GM23248 (cell line): ENCODE results near the gene PDE2A.

Experiments
- EZH2 ChIP-seq: fragments of 200-600 bp; sonication (generic); IDR thresholded peaks from 2 replicates; pipeline ENCODE4 v1.6.1; 2018; ENCODE audit warnings: antibody characterized with exemption, mild to moderate bottlenecking; ENCODE audit not compliant: insufficient read depth, poor library complexity, severe bottlenecking
- EZH2phosphoT487 ChIP-seq: fragments of 200-600 bp; sonication (generic); IDR thresholded peaks from 2 replicates; pipeline ENCODE4 v1.6.1; 2018; ENCODE audit warnings: antibody characterized with exemption, moderate library complexity, mild to moderate bottlenecking, low read depth; ENCODE audit not compliant: insufficient read depth

DNA sequence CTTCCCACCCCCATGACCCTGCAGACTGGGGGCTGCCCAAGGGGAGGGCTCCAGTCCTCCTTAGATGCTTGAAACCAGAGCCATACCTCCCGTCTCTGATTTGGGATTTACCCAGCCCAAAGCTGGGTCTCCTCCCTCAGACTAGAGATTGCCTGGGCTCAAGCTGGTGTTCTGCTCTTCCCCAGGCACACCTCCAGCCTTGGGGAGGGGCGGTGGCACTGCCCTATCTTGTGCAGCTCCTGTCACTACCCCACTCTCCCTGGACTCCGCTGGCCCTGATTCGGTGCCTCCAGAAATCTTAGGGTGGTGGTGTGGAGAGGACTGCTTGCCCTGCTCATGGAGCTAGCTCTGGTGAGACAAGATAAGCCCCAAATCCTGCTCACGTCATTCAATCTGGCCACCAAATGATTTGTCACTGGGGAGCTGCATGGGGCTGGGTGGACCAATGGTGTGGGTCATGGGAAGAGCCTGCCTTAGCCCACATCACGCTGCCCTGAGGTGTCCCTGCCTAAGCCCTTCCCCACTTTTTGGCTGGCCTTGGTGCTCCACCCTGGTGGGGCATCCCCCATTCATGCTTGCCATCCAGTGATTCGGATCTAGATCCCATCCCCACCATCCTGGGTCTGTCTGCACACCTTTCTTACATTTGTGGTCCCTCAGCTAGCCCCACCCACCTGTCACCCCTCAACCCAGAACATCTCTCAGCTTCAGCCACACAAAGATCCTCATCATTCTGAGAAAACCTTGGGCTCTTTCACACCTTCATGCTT is 87.7 kb downstream of the PDE2A start:
- TF ChIP-seq EZH2 (no peak), EZH2phosphoT487 (no peak)
